Bronchial epithelial cell (primary cell): ENCODE data around the gene MTLN. TPM values are rescaled to one million over a fixed set of nuclear protein-coding genes. Genes with fewer than 3 reads are reported as not detected.
"Not testable (repeated sequence)": the region's sequence is repeated elsewhere in the genome, so short reads cannot be mapped to it uniquely, and the experiment has no call there.

Experiments
- DNase-seq: peaks from one replicate; pipeline ENCODE4 v3.0.0-alpha.2; 2010; ENCODE audit warnings: low read depth
- FAIRE-seq: peaks from 2 replicates; lab custom pipeline; 2011; peaks lifted over from hg19 to GRCh38; lab: Jason Lieb, UNC
- H3K27me3 ChIP-seq: 2 replicates; pipeline ENCODE4 v1.5.1; 2011; ENCODE audit warnings: low read length; ENCODE audit not compliant: control insufficient read depth, insufficient read depth
- H3K36me3 ChIP-seq: 2 replicates; pipeline ENCODE4 v1.5.1; 2011; ENCODE audit warnings: low read length; ENCODE audit not compliant: control insufficient read depth, insufficient read depth
- H3K4me3 ChIP-seq: 2 replicates; pipeline ENCODE4 v1.5.1; 2011; ENCODE audit warnings: mild to moderate bottlenecking, low read depth, low read length, control low read depth
- total RNA-seq: library from RNA; depleted of rRNA; stranded (reverse); fragments of >200 nt; gene quantifications from 2 replicates; pipeline ENCODE4 v1.2.1, GENCODE V29; 2014
- TF ChIP-seq, protein P1 (sequence below): IDR thresholded peaks from 2 replicates; pipeline ENCODE4 v1.5.1; 2011; ENCODE audit warnings: mild to moderate bottlenecking, moderate library complexity, low read length, control low read depth, inconsistent platforms; ENCODE audit not compliant: insufficient read depth, severe bottlenecking

MTLN gene
- total RNA-seq, 1 donor from 2014 or later: 43.7 TPM

DNA sequence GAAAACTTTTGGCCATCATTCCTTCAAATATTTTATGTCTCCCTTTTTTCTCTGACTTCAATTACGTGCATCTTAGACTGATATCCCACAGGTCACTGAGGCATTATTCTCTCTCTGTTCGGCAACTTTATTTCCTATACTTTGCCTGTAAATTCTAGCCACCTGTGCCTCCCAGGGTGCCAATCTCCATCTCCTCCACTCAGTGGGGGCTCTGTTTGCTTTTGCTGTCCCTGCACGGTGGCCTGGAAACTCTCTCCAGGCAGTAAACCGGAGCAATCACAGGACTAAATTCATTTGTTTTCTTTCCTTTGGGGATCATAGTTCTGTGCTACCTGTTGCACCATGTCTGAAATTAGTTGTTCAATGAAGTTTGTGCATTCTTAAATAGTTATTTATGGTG is 9.6 kb upstream of the MTLN start:
- H3K4me3 ChIP-seq: no peak overlapping the region
- no peaks in the 10 kb centered on the region for H3K27me3 ChIP-seq
- TF ChIP-seq, protein P1, sequence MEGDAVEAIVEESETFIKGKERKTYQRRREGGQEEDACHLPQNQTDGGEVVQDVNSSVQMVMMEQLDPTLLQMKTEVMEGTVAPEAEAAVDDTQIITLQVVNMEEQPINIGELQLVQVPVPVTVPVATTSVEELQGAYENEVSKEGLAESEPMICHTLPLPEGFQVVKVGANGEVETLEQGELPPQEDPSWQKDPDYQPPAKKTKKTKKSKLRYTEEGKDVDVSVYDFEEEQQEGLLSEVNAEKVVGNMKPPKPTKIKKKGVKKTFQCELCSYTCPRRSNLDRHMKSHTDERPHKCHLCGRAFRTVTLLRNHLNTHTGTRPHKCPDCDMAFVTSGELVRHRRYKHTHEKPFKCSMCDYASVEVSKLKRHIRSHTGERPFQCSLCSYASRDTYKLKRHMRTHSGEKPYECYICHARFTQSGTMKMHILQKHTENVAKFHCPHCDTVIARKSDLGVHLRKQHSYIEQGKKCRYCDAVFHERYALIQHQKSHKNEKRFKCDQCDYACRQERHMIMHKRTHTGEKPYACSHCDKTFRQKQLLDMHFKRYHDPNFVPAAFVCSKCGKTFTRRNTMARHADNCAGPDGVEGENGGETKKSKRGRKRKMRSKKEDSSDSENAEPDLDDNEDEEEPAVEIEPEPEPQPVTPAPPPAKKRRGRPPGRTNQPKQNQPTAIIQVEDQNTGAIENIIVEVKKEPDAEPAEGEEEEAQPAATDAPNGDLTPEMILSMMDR: no peak
- no peaks in the 10 kb centered on the region for H3K36me3 ChIP-seq
- no peak for FAIRE-seq
- no peak for DNase-seq

GRCh38 chr2:110220190-110220564 is 7.8 kb upstream of the MTLN start:
- Histone ChIP-seq H3K36me3 (no peaks in the 10 kb centered on the region), H3K27me3 (no peaks in the 10 kb centered on the region), H3K4me3 (no peak overlapping the region)
- DNase-seq (no peak), FAIRE-seq (no peak)
- TF ChIP-seq, protein P1: no peak

DNA sequence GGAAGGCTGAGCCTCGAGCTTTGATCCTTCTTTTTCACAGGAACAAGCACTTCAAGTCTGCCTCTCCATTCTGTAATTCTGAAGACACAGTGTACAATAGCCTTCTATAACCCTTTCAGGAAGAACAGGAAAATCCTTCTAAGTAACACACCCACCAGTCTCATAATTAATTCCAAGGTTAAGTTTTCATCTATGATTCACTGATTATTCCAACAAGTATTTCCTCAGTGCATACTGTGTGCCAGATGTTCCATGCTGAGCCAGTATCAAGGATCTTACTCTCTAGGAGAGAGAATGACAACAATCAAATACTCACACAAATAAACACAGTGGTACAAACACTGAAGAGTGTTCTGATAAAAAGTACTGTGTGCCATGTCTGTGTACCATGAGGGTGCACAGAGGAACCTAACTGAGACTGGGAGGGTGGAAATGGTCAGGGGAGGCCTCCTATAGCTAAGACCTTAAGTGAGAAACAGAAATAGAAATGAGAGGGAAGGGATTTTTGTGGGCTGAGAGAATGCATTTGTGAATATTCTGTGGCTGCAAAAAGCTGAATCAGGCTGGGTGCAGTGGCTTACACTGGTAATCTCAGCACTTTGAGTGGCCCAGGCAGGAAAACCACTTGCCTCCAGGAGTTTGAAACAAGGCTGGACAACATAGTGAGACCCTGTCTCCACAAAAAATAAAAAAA is 7.3 kb upstream of the MTLN start:
- Histone ChIP-seq H3K4me3 (no peak overlapping the region), H3K27me3 (no peaks in the 10 kb centered on the region), H3K36me3 (no peaks in the 10 kb centered on the region)
- FAIRE-seq: no peak
- TF ChIP-seq, protein P1: no peak
- peak; percentile 87 for DNase-seq

DNA sequence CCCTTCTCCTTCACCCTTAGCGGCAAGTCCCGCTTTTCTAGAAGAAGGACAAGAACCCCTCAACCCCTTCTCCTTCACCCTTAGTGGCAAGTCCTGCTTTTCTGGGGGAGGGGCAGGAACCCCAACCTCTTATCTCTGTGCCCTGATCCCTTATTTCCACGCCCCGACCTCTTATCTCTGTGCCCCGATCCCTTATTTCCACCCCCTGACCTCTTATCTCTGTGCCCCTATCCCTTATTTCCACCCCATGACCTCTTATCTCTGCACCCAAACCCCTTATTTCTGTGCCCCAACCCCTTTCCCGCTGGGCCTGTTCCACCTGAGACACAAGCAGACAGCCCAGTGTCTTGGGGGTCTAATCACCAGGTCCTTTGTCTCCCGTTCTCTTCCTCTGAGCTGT is 6.5 kb upstream of the MTLN start:
- FAIRE-seq, H3K27me3 ChIP-seq, H3K4me3 ChIP-seq, DNase-seq, H3K36me3 ChIP-seq: not testable (repeated sequence)

GRCh38 chr2:110216803-110217202 is 4.5 kb upstream of the MTLN start:
- FAIRE-seq (no peak), DNase-seq (no peak)
- H3K4me3 ChIP-seq: no peak overlapping the region
- no peaks in the 10 kb centered on the region for H3K36me3 ChIP-seq
- H3K27me3 ChIP-seq: no peaks in the 10 kb centered on the region
- TF ChIP-seq, protein P1: no peak

- no peaks in the 10 kb centered on the region for H3K36me3 ChIP-seq
Observed at GRCh38 chr2:110216199-110216598, 3.9 kb upstream of the MTLN start.

More at GRCh38 chr2:110216199-110216598, 3.9 kb upstream of the MTLN start:
- no peak for FAIRE-seq
- DNase-seq: no peak
- no peaks in the 10 kb centered on the region for H3K27me3 ChIP-seq
- H3K4me3 ChIP-seq: no peak overlapping the region
- TF ChIP-seq, protein P1: no peak
